Measurements from ENCODE around the gene CNMD.
"Not testable (repeated sequence)": the region's sequence is repeated elsewhere in the genome, so short reads cannot be mapped to it uniquely, and the experiment has no call there.

Gene CNMD

DNA sequence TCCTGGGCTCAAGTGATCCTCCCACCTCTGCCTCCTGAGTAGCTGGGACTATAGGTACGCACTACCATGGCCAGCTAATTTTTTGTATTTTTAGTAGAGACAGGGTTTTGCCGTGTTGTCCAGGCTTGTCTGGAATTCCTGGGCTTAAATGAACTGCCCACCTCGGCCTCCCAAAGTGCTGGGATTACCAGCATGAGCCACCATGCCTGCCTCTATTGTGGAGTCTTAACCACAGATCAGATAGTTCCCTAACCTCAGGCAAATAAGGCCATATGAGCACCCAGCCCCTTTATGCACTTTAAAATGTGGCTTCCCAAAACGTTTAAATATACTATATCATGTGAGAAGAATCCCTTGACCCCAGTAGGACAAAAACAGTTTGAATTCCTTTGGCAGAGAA is 16.4 kb downstream of the CNMD start:
- peaks cover 1% of the 10 kb centered on the region; the same call in 1 of the 2 replicates for H3K9me3 ChIP-seq (ENCODE audit: control insufficient read depth, insufficient read depth, low read length)
- H3K36me3 ChIP-seq (ENCODE audit: control insufficient read depth, insufficient read depth, low read length) = peaks cover 15% of the 10 kb centered on the region; the same call in 1 of the 2 replicates
- no peak overlapping the region for H3K4me3 ChIP-seq (ENCODE audit: low read length)
- WGBS (ENCODE audit: insufficient coverage, insufficient read length) = no CpG with 5 or more reads among the region's 4 CpGs
- H3K27me3 ChIP-seq (ENCODE audit: control insufficient read depth, insufficient read depth, low read length) = no peaks in the 10 kb centered on the region
- H3K27ac ChIP-seq (ENCODE audit: low read length) = no peak overlapping the region
- no peaks in the 10 kb centered on the region for H3K4me1 ChIP-seq (ENCODE audit: control insufficient read depth, insufficient read depth, low read length)
- DNase-seq (ENCODE audit: low read depth, low spot score) = no peak

DNA sequence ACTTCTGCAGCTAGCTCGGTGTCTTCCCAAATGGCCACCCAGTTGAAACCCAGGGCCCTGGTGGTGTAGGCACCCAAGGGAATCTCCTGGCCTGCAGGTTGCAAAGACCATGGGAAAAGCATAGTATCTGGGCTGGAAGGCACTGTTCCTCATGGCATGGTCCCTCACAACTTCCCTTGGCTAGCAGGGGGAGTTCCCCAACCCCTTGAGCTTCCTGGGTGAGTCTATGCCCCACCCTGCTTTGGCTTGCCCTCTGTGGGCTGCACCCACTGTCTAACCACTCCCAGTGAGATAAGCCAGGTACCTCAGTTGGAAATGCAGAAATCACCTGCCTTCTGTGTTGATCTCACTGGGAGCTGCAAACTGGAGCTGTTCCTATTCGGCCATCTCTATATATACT is 18.3 kb downstream of the CNMD start:
- not testable (repeated sequence) for H3K27ac ChIP-seq (ENCODE audit: low read length); H3K4me1 ChIP-seq (ENCODE audit: control insufficient read depth, insufficient read depth, low read length); H3K27me3 ChIP-seq (ENCODE audit: control insufficient read depth, insufficient read depth, low read length); DNase-seq (ENCODE audit: low read depth, low spot score); H3K4me3 ChIP-seq (ENCODE audit: low read length); H3K9me3 ChIP-seq (ENCODE audit: control insufficient read depth, insufficient read depth, low read length)
- H3K36me3 ChIP-seq (ENCODE audit: control insufficient read depth, insufficient read depth, low read length) = peaks cover 15% of the 10 kb centered on the region; the same call in 1 of the 2 replicates
- WGBS (ENCODE audit: insufficient coverage, insufficient read length) = no CpG with 5 or more reads among the region's 2 CpGs

DNA sequence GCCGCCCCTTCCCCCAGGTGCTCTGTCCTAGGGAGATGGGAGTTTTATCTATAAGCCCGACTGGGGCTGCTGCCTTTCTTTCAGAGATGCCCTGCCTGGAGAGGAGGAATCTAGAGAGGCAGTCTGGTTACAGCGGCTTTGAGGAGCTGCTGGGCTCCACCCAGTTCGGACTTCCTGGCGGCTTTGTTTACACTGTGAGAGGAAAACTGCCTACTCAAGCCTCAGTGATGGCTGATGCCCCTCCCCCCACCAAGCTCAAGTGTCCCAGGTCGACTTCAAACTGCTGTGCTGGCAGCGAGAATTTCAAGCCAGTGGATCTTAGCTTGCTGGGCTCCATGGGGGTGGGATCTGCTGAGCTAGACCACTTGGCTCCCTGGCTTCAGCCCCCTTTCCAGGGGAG is 18.7 kb downstream of the CNMD start:
- H3K9me3 ChIP-seq (ENCODE audit: control insufficient read depth, insufficient read depth, low read length); H3K27me3 ChIP-seq (ENCODE audit: control insufficient read depth, insufficient read depth, low read length); H3K4me3 ChIP-seq (ENCODE audit: low read length); H3K27ac ChIP-seq (ENCODE audit: low read length); DNase-seq (ENCODE audit: low read depth, low spot score); H3K4me1 ChIP-seq (ENCODE audit: control insufficient read depth, insufficient read depth, low read length): not testable (repeated sequence)
- peaks cover 15% of the 10 kb centered on the region; the same call in 1 of the 2 replicates for H3K36me3 ChIP-seq (ENCODE audit: control insufficient read depth, insufficient read depth, low read length)
- WGBS (ENCODE audit: insufficient coverage, insufficient read length) = no CpG with 5 or more reads among the region's 7 CpGs

DNA sequence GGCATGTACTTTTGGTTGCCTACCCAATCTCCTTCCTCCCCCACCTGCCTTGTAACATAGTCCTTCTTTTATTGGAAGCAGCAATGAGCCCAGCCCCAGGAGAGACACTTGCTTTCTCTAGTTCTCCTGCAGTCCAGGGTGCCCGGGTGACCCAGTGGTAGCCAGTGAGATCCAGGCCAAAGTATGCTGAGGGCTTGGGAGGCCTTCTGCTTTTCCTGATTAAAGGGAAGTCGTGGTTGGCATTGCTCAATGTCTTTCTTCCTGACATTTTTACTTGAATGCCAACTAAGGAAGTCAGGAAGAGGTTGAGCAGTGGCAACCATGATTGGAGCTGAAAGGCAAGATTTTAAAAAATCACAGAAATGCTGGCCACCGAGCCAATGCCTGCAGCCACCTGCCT is 25.7 kb downstream of the CNMD start:
- DNase-seq (ENCODE audit: low read depth, low spot score) = no peak
- no peak overlapping the region for H3K4me3 ChIP-seq (ENCODE audit: low read length)
- H3K4me1 ChIP-seq (ENCODE audit: control insufficient read depth, insufficient read depth, low read length) = 0 out of 2 replicates have a peak, but pooled peaks cover 1% of the 10 kb centered on the region
- no peaks in the 10 kb centered on the region for H3K27me3 ChIP-seq (ENCODE audit: control insufficient read depth, insufficient read depth, low read length)
- no peak overlapping the region for H3K27ac ChIP-seq (ENCODE audit: low read length)
- no CpG with 5 or more reads among the region's 3 CpGs for WGBS (ENCODE audit: insufficient coverage, insufficient read length)
- no peaks in the 10 kb centered on the region for H3K9me3 ChIP-seq (ENCODE audit: control insufficient read depth, insufficient read depth, low read length)
- peaks cover 8% of the 10 kb centered on the region; the same call in 1 of the 2 replicates for H3K36me3 ChIP-seq (ENCODE audit: control insufficient read depth, insufficient read depth, low read length)

DNA sequence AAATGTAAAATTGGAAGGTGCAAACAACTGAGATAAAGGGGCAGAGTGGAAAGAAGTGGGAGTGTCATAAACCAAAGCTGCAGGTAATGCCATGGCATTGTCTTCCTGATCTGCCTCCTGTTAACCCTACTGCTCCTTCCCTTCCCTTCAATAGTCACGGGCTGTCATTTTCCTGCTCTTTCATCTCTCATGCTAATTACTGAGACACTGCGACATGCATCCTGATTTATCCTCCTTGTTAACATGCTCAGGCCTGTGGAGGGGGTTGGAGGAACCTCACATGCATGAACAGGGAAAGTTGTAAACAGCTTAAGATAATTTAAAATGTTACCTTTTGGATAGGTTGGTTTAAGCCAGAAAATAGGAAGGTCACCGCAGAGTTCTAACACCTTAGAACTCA is 27.2 kb downstream of the CNMD start:
- Histone ChIP-seq H3K27ac (ENCODE audit: low read length) (no peak overlapping the region), H3K27me3 (ENCODE audit: control insufficient read depth, insufficient read depth, low read length) (no peaks in the 10 kb centered on the region), H3K4me1 (ENCODE audit: control insufficient read depth, insufficient read depth, low read length) (0 out of 2 replicates have a peak, but pooled peaks cover 1% of the 10 kb centered on the region), H3K9me3 (ENCODE audit: control insufficient read depth, insufficient read depth, low read length) (no peaks in the 10 kb centered on the region), H3K4me3 (ENCODE audit: low read length) (no peak overlapping the region), H3K36me3 (ENCODE audit: control insufficient read depth, insufficient read depth, low read length) (peaks cover 8% of the 10 kb centered on the region; the same call in 1 of the 2 replicates)
- DNase-seq (ENCODE audit: low read depth, low spot score) = no peak
- WGBS (ENCODE audit: insufficient coverage, insufficient read length) = no CpG with 5 or more reads among the region's 3 CpGs

DNA sequence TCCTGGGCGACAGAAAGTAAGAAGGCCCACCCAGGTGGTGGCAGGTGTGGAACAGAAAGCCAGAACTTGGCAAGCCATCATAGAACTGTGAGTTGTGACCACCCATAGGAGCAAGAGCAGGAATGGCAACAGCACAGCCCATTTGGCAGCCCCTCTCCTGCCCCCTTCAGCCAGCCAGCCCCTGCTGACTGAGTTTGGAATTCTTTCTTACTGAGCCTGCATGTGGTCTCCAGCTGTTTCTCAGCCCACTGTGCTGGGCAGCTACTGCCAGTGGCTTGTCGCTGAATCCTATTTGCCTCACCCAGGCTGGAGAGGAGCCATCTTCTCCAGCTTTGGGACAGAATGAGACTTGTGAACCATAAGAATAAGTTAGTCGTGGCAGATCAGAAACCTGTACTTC is 28.3 kb downstream of the CNMD start:
- no peak overlapping the region for H3K4me3 ChIP-seq (ENCODE audit: low read length)
- no peak overlapping the region for H3K27ac ChIP-seq (ENCODE audit: low read length)
- no CpG with 5 or more reads among the region's 3 CpGs for WGBS (ENCODE audit: insufficient coverage, insufficient read length)
- H3K9me3 ChIP-seq (ENCODE audit: control insufficient read depth, insufficient read depth, low read length) = no peaks in the 10 kb centered on the region
- H3K27me3 ChIP-seq (ENCODE audit: control insufficient read depth, insufficient read depth, low read length) = no peaks in the 10 kb centered on the region
- no peak for DNase-seq (ENCODE audit: low read depth, low spot score)
- H3K4me1 ChIP-seq (ENCODE audit: control insufficient read depth, insufficient read depth, low read length) = 0 out of 2 replicates have a peak, but pooled peaks cover 1% of the 10 kb centered on the region
- peaks cover 8% of the 10 kb centered on the region; the same call in 1 of the 2 replicates for H3K36me3 ChIP-seq (ENCODE audit: control insufficient read depth, insufficient read depth, low read length)

DNA sequence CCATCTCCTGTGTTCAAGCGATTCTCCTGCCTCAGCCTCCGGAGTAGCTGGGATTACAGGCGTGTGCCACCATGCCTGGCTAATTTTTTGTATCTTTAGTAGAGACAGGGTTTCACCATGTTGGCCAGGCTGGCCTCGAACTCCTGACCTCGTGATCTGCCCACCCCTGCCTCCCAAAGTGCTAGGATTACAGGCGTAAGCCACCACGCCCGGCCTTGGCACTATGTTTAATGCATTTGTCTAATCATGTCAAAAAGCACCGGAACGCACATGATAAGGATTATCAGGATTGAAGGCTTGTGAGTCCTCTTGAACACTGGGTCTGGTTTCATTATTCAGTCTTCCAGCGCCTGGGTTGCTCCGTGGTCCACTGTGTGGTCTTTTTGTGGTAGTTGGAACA is 31.4 kb downstream of the CNMD start:
- H3K27me3 ChIP-seq (ENCODE audit: control insufficient read depth, insufficient read depth, low read length); H3K27ac ChIP-seq (ENCODE audit: low read length); H3K36me3 ChIP-seq (ENCODE audit: control insufficient read depth, insufficient read depth, low read length); H3K9me3 ChIP-seq (ENCODE audit: control insufficient read depth, insufficient read depth, low read length); DNase-seq (ENCODE audit: low read depth, low spot score); H3K4me3 ChIP-seq (ENCODE audit: low read length); H3K4me1 ChIP-seq (ENCODE audit: control insufficient read depth, insufficient read depth, low read length): not testable (repeated sequence)
- no CpG with 5 or more reads among the region's 12 CpGs for WGBS (ENCODE audit: insufficient coverage, insufficient read length)

DNA sequence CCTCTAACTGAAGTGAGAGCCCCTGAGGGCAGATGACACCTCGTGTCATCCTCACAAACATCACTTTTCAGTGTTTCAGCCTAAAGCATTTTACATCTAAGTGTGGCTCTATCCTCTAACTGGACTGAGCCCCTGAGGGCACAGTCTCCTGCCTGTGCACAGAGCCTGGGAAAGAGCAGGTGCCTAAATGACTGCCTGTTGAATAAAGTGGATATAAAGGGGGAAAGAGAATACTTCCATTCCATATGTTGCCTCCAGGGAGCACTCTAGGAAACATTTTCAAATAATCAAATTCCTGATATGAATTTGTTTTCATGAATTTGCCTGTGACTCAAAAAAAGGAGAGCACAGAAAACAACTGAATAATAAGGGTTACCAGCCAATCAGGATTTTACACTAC is 32.2 kb downstream of the CNMD start:
- Histone ChIP-seq H3K4me1 (ENCODE audit: control insufficient read depth, insufficient read depth, low read length) (peaks cover 3% of the 10 kb centered on the region; the same call in 1 of the 2 replicates), H3K9me3 (ENCODE audit: control insufficient read depth, insufficient read depth, low read length) (no peaks in the 10 kb centered on the region), H3K27me3 (ENCODE audit: control insufficient read depth, insufficient read depth, low read length) (no peaks in the 10 kb centered on the region), H3K27ac (ENCODE audit: low read length) (no peak overlapping the region), H3K4me3 (ENCODE audit: low read length) (no peak overlapping the region), H3K36me3 (ENCODE audit: control insufficient read depth, insufficient read depth, low read length) (peaks cover 8% of the 10 kb centered on the region; the same call in 1 of the 2 replicates)
- no peak for DNase-seq (ENCODE audit: low read depth, low spot score)
- no CpG with 5 or more reads among the region's 1 CpG for WGBS (ENCODE audit: insufficient coverage, insufficient read length)

DNA sequence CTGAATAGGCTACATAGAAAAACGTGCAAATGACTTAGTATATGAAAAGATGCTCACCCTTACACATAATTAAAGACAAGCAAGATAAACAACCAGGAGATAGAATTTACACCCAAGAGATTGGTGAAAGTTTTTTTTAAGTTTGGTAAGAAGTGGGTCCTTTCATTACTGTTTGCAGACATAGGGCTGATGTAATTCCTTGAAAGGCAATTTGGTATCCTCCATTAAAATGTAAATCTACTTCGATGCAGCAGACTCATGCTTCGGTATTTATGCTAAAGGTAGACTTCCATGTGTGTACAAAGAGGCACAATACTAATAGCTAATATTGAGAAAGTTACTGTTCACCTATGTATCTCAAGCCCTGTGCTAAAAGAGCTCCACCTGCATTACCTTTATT is 33.5 kb downstream of the CNMD start:
- no CpG with 5 or more reads among the region's 3 CpGs for WGBS (ENCODE audit: insufficient coverage, insufficient read length)
- no peak overlapping the region for H3K27ac ChIP-seq (ENCODE audit: low read length)
- H3K4me3 ChIP-seq (ENCODE audit: low read length) = no peak overlapping the region
- no peaks in the 10 kb centered on the region for H3K27me3 ChIP-seq (ENCODE audit: control insufficient read depth, insufficient read depth, low read length)
- no peaks in the 10 kb centered on the region for H3K9me3 ChIP-seq (ENCODE audit: control insufficient read depth, insufficient read depth, low read length)
- no peak for DNase-seq (ENCODE audit: low read depth, low spot score)
- H3K36me3 ChIP-seq (ENCODE audit: control insufficient read depth, insufficient read depth, low read length) = peaks cover 2% of the 10 kb centered on the region; the same call in 1 of the 2 replicates
- H3K4me1 ChIP-seq (ENCODE audit: control insufficient read depth, insufficient read depth, low read length) = peaks cover 2% of the 10 kb centered on the region; the same call in 1 of the 2 replicates

DNA sequence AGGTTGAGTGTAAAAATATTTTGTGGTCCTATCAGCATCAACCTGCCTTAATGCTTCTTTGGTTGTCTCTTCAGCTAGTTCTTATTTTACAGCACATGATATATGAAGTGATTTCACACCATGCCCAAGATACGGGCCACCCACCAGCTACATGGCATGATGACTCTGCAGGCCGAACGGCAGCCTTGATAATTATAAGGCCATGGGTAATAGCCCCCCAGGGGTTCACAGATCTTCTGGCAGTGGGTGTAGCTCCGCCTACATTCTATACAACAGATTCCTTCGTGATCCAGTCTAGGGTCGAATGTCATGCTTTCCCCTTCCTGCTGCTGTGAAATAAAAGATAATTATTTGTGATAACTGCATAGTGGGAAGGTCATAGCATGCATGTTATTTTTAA is 36.1 kb downstream of the CNMD start:
- Histone ChIP-seq H3K4me1 (ENCODE audit: control insufficient read depth, insufficient read depth, low read length) (peaks cover 2% of the 10 kb centered on the region; the same call in 1 of the 2 replicates), H3K9me3 (ENCODE audit: control insufficient read depth, insufficient read depth, low read length) (no peaks in the 10 kb centered on the region), H3K4me3 (ENCODE audit: low read length) (no peak overlapping the region), H3K27me3 (ENCODE audit: control insufficient read depth, insufficient read depth, low read length) (no peaks in the 10 kb centered on the region), H3K36me3 (ENCODE audit: control insufficient read depth, insufficient read depth, low read length) (no peaks in the 10 kb centered on the region; the same call in 1 of the 2 replicates), H3K27ac (ENCODE audit: low read length) (no peak overlapping the region)
- WGBS (ENCODE audit: insufficient coverage, insufficient read length) = no CpG with 5 or more reads among the region's 6 CpGs
- DNase-seq (ENCODE audit: low read depth, low spot score) = no peak
